ENCODE measurements around the gene DSCAM. TPM values are rescaled to one million over a fixed set of nuclear protein-coding genes. Genes with fewer than 3 reads are reported as not detected.

The DSCAM gene
- total and polyA plus RNA-seq, 10 donors = 0.02 to 2.7 (median 2.0) TPM

GRCh38 chr21:40438616-40439015, 408.3 kb downstream of the DSCAM start:
- Histone ChIP-seq H3K36me3 (no peaks in the 10 kb centered on the region), H3K27me3 (replicated peaks in 1 of 7) (no peaks in the 10 kb centered on the region), H3K4me1 (no peaks in the 10 kb centered on the region), H3K4me3 (no peak overlapping the region), H3K9me3 (peaks cover 0 to 26% (median 5%) of the 10 kb centered on the region in 8 donors), H3K27ac (no peak overlapping the region)
- WGBS, 5 donors = 65 to 85% (median 68%) methylated on average over 3 of the region's 3 CpGs
- TF ChIP-seq POLR2AphosphoS5 (IDR thresholded peaks at IDR 0.05) (no peak), POLR2A (IDR thresholded peaks at IDR 0.05) (no peak)
- TF ChIP-seq, protein P1, sequence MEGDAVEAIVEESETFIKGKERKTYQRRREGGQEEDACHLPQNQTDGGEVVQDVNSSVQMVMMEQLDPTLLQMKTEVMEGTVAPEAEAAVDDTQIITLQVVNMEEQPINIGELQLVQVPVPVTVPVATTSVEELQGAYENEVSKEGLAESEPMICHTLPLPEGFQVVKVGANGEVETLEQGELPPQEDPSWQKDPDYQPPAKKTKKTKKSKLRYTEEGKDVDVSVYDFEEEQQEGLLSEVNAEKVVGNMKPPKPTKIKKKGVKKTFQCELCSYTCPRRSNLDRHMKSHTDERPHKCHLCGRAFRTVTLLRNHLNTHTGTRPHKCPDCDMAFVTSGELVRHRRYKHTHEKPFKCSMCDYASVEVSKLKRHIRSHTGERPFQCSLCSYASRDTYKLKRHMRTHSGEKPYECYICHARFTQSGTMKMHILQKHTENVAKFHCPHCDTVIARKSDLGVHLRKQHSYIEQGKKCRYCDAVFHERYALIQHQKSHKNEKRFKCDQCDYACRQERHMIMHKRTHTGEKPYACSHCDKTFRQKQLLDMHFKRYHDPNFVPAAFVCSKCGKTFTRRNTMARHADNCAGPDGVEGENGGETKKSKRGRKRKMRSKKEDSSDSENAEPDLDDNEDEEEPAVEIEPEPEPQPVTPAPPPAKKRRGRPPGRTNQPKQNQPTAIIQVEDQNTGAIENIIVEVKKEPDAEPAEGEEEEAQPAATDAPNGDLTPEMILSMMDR (IDR thresholded peaks at IDR 0.05 in 8 of 11, conservative IDR thresholded peaks at IDR 0.05 in 3 of 11) = no peak
- no peak for DNase-seq
- intact Hi-C loops (cut with DNase I; ENCODE audit: low total_unique reads) = no loop called here

GRCh38 chr21:40436261-40436660, 410.7 kb downstream of the DSCAM start:
- Histone ChIP-seq H3K9me3 (peaks cover 0 to 32% (median 5%) of the 10 kb centered on the region in 8 donors), H3K36me3 (no peaks in the 10 kb centered on the region), H3K4me3 (no peak overlapping the region), H3K4me1 (no peaks in the 10 kb centered on the region), H3K27ac (no peak overlapping the region), H3K27me3 (replicated peaks in 1 of 7) (no peaks in the 10 kb centered on the region)
- 76 to 97% (median 79%) methylated on average over 1 of the region's 1 CpG for WGBS, 5 donors
- no peak for TF ChIP-seq POLR2A (IDR thresholded peaks at IDR 0.05)
- TF ChIP-seq, protein P1 (IDR thresholded peaks at IDR 0.05 in 8 of 11, conservative IDR thresholded peaks at IDR 0.05 in 3 of 11) = no peak
- no peak for TF ChIP-seq POLR2AphosphoS5 (IDR thresholded peaks at IDR 0.05)
- intact Hi-C loops (cut with DNase I; ENCODE audit: low total_unique reads) = no loop called here
- DNase-seq = no peak

- no peaks in the 10 kb centered on the region for H3K4me1 ChIP-seq
- H3K9me3 ChIP-seq = peaks cover 0 to 18% (median 0%) of the 10 kb centered on the region in 8 donors
- H3K27ac ChIP-seq = no peak overlapping the region
- no peaks in the 10 kb centered on the region for H3K36me3 ChIP-seq
- no peak for TF ChIP-seq POLR2AphosphoS5 (IDR thresholded peaks at IDR 0.05)
- TF ChIP-seq, protein P1 (IDR thresholded peaks at IDR 0.05 in 8 of 11, conservative IDR thresholded peaks at IDR 0.05 in 3 of 11) = no peak
- TF ChIP-seq POLR2A (IDR thresholded peaks at IDR 0.05) = no peak
- intact Hi-C loops (cut with DNase I; ENCODE audit: low total_unique reads) = no loop called here
- no peak overlapping the region for H3K4me3 ChIP-seq
- no peak for DNase-seq
- WGBS, 5 donors = 84 to 100% (median 96%) methylated on average over 2 of the region's 2 CpGs
- no peaks in the 10 kb centered on the region for H3K27me3 ChIP-seq (replicated peaks in 1 of 7)
These were observed 413.4 kb downstream of the DSCAM start for GRCh38 chr21:40433538-40433937.

DNA sequence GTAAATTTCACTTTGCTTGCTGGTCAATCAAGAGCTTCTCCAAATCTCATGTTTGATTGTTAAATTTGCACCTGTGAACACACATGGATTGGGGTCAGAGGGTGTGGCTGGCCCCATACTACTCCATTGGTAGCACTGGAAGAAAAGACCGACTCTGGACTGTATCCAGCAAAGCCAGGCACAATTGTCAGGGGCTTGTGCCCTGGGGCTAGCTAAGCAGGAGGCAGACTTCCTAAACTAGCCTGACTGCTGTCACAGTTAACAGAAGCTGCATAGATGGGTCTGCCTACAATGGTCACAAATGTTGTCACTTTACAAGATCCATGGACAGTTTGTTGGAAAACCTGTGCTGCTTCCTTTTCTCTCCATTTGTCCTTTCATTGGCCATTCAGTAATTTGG, 421.0 kb downstream of the DSCAM start:
- 41 to 79% (median 69%) methylated on average over 1 of the region's 1 CpG for WGBS, 5 donors
- peaks cover 0 to 13% (median 2%) of the 10 kb centered on the region in 8 donors for H3K9me3 ChIP-seq
- H3K27me3 ChIP-seq (replicated peaks in 1 of 7) = no peaks in the 10 kb centered on the region
- H3K4me3 ChIP-seq = no peak overlapping the region
- no peaks in the 10 kb centered on the region for H3K4me1 ChIP-seq
- TF ChIP-seq POLR2A (IDR thresholded peaks at IDR 0.05) (no peak), POLR2AphosphoS5 (IDR thresholded peaks at IDR 0.05) (no peak)
- TF ChIP-seq, protein P1 (IDR thresholded peaks at IDR 0.05 in 8 of 11, conservative IDR thresholded peaks at IDR 0.05 in 3 of 11) = no peak
- no peaks in the 10 kb centered on the region for H3K36me3 ChIP-seq
- no peak overlapping the region for H3K27ac ChIP-seq
- no peak for DNase-seq
- intact Hi-C loops (cut with DNase I; ENCODE audit: low total_unique reads) = no loop called here

Data from spleen (tissue), 11 donors.